ENCODE data around the gene ABCB6.

ABCB6 gene

GRCh38 chr2:219169930-219170654 lies 48.7 kb downstream of the ABCB6 start, which contains the start of gene SLC23A3:
Gene SLC23A3 (minus strand): TSS chr2:219170029. CDS start chr2:219169984, 45 bp downstream.
- H3K27me3 ChIP-seq (ENCODE audit: control insufficient read depth, insufficient read depth, low read length) = no peaks in the 10 kb centered on the region
- peaks cover 4% of the 10 kb centered on the region for H3K4me1 ChIP-seq (ENCODE audit: control insufficient read depth, insufficient read depth, low read length)
- H3K36me3 ChIP-seq (ENCODE audit: insufficient read depth, low read length) = peaks cover 27% of the 10 kb centered on the region
- H3K4me2 ChIP-seq (ENCODE audit: low read length) = no peak within 1 kb of the TSS
- no peak within 1 kb of the TSS for H3K4me3 ChIP-seq (ENCODE audit: low read length)
- no peak within 1 kb of the TSS for H3K9ac ChIP-seq (ENCODE audit: low read depth, low read length)
- H3K9me3 ChIP-seq (replicated peaks; ENCODE audit: low read length) = no peaks in the 10 kb centered on the region

GRCh38 chr2:219168932-219169331 lies 49.8 kb downstream of the ABCB6 start:
- Histone ChIP-seq H3K9ac (ENCODE audit: low read depth, low read length) (no peak overlapping the region), H3K4me3 (ENCODE audit: low read length) (no peak overlapping the region), H3K27me3 (ENCODE audit: control insufficient read depth, insufficient read depth, low read length) (no peaks in the 10 kb centered on the region), H3K36me3 (ENCODE audit: insufficient read depth, low read length) (peaks cover 15% of the 10 kb centered on the region), H3K9me3 (replicated peaks; ENCODE audit: low read length) (no peaks in the 10 kb centered on the region), H3K4me2 (ENCODE audit: low read length) (no peak overlapping the region), H3K4me1 (ENCODE audit: control insufficient read depth, insufficient read depth, low read length) (peaks cover 4% of the 10 kb centered on the region)

GRCh38 chr2:219168526-219168925 lies 50.2 kb downstream of the ABCB6 start:
- Histone ChIP-seq H3K36me3 (ENCODE audit: insufficient read depth, low read length) (peaks cover 11% of the 10 kb centered on the region), H3K4me2 (ENCODE audit: low read length) (no peak overlapping the region), H3K4me1 (ENCODE audit: control insufficient read depth, insufficient read depth, low read length) (peaks cover 4% of the 10 kb centered on the region), H3K9ac (ENCODE audit: low read depth, low read length) (no peak overlapping the region), H3K4me3 (ENCODE audit: low read length) (no peak overlapping the region), H3K9me3 (replicated peaks; ENCODE audit: low read length) (no peaks in the 10 kb centered on the region), H3K27me3 (ENCODE audit: control insufficient read depth, insufficient read depth, low read length) (no peaks in the 10 kb centered on the region)

GRCh38 chr2:219167997-219168396 lies 50.8 kb downstream of the ABCB6 start:
- Histone ChIP-seq H3K4me1 (ENCODE audit: control insufficient read depth, insufficient read depth, low read length) (peaks cover 4% of the 10 kb centered on the region), H3K27me3 (ENCODE audit: control insufficient read depth, insufficient read depth, low read length) (no peaks in the 10 kb centered on the region), H3K4me3 (ENCODE audit: low read length) (no peak overlapping the region), H3K9ac (ENCODE audit: low read depth, low read length) (no peak overlapping the region), H3K9me3 (replicated peaks; ENCODE audit: low read length) (no peaks in the 10 kb centered on the region), H3K4me2 (ENCODE audit: low read length) (no peak overlapping the region), H3K36me3 (ENCODE audit: insufficient read depth, low read length) (peaks cover 7% of the 10 kb centered on the region)

- Histone ChIP-seq H3K4me3 (ENCODE audit: low read length) (no peak overlapping the region), H3K27me3 (ENCODE audit: control insufficient read depth, insufficient read depth, low read length) (no peaks in the 10 kb centered on the region), H3K9me3 (replicated peaks; ENCODE audit: low read length) (no peaks in the 10 kb centered on the region), H3K4me1 (ENCODE audit: control insufficient read depth, insufficient read depth, low read length) (peaks cover 7% of the 10 kb centered on the region), H3K9ac (ENCODE audit: low read depth, low read length) (no peak overlapping the region), H3K36me3 (ENCODE audit: insufficient read depth, low read length) (no peaks in the 10 kb centered on the region), H3K4me2 (ENCODE audit: low read length) (no peak overlapping the region)
Measured at GRCh38 chr2:219165058-219165911, 53.5 kb downstream of the ABCB6 start.

GRCh38 chr2:219163156-219163555 lies 55.6 kb downstream of the ABCB6 start:
- Histone ChIP-seq H3K4me1 (ENCODE audit: control insufficient read depth, insufficient read depth, low read length) (peaks cover 19% of the 10 kb centered on the region), H3K27me3 (ENCODE audit: control insufficient read depth, insufficient read depth, low read length) (no peaks in the 10 kb centered on the region), H3K9me3 (replicated peaks; ENCODE audit: low read length) (no peaks in the 10 kb centered on the region), H3K4me2 (ENCODE audit: low read length) (no peak overlapping the region), H3K9ac (ENCODE audit: low read depth, low read length) (no peak overlapping the region), H3K4me3 (ENCODE audit: low read length) (no peak overlapping the region), H3K36me3 (ENCODE audit: insufficient read depth, low read length) (no peaks in the 10 kb centered on the region)

- Histone ChIP-seq H3K9ac (ENCODE audit: low read depth, low read length) (peak overlapping the region; percentile 85), H3K4me1 (ENCODE audit: control insufficient read depth, insufficient read depth, low read length) (peaks cover 19% of the 10 kb centered on the region), H3K36me3 (ENCODE audit: insufficient read depth, low read length) (peaks cover 5% of the 10 kb centered on the region), H3K4me3 (ENCODE audit: low read length) (peak overlapping the region; percentile 85), H3K27me3 (ENCODE audit: control insufficient read depth, insufficient read depth, low read length) (no peaks in the 10 kb centered on the region), H3K4me2 (ENCODE audit: low read length) (peak overlapping the region; percentile 93), H3K9me3 (replicated peaks; ENCODE audit: low read length) (no peaks in the 10 kb centered on the region)
Measured at GRCh38 chr2:219161097-219161496, 57.7 kb downstream of the ABCB6 start.

- peak within 1 kb of the TSS; percentile 93 for H3K4me2 ChIP-seq (ENCODE audit: low read length)
- peaks cover 19% of the 10 kb centered on the region for H3K4me1 ChIP-seq (ENCODE audit: control insufficient read depth, insufficient read depth, low read length)
- peak within 1 kb of the TSS; percentile 85 for H3K4me3 ChIP-seq (ENCODE audit: low read length)
- H3K36me3 ChIP-seq (ENCODE audit: insufficient read depth, low read length) = peaks cover 5% of the 10 kb centered on the region
- H3K9ac ChIP-seq (ENCODE audit: low read depth, low read length) = peak within 1 kb of the TSS; percentile 85
- H3K27me3 ChIP-seq (ENCODE audit: control insufficient read depth, insufficient read depth, low read length) = no peaks in the 10 kb centered on the region
- no peaks in the 10 kb centered on the region for H3K9me3 ChIP-seq (replicated peaks; ENCODE audit: low read length)
Measured at GRCh38 chr2:219160186-219161017, 58.4 kb downstream of the ABCB6 start, which contains the start of gene NHEJ1. Gene NHEJ1 (minus strand): TSS chr2:219160815. CDS start chr2:219158362, 2,453 bp downstream.
